VCaP (cell line): ENCODE results near the gene CDH4.

ENCODE experiments used
- H3K27ac ChIP-seq: fragments of 450-650 bp; 2 replicates; pipeline ENCODE4 v1.5.1; 2017
- TF ChIP-seq, protein P1 (sequence below): fragments of 450-650 bp; conservative IDR thresholded peaks from 2 replicates; pipeline ENCODE4 v1.5.1; 2017; ENCODE audit warnings: mild to moderate bottlenecking, moderate library complexity

The CDH4 gene

GRCh38 chr20:61735503-61735785 is 483.4 kb downstream of the CDH4 start:
- TF ChIP-seq, protein P1, sequence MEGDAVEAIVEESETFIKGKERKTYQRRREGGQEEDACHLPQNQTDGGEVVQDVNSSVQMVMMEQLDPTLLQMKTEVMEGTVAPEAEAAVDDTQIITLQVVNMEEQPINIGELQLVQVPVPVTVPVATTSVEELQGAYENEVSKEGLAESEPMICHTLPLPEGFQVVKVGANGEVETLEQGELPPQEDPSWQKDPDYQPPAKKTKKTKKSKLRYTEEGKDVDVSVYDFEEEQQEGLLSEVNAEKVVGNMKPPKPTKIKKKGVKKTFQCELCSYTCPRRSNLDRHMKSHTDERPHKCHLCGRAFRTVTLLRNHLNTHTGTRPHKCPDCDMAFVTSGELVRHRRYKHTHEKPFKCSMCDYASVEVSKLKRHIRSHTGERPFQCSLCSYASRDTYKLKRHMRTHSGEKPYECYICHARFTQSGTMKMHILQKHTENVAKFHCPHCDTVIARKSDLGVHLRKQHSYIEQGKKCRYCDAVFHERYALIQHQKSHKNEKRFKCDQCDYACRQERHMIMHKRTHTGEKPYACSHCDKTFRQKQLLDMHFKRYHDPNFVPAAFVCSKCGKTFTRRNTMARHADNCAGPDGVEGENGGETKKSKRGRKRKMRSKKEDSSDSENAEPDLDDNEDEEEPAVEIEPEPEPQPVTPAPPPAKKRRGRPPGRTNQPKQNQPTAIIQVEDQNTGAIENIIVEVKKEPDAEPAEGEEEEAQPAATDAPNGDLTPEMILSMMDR: no peak
- no peak overlapping the region for H3K27ac ChIP-seq

GRCh38 chr20:61736001-61736635 is 484.1 kb downstream of the CDH4 start:
- TF ChIP-seq, protein P1: no peak
- no peak overlapping the region for H3K27ac ChIP-seq

DNA sequence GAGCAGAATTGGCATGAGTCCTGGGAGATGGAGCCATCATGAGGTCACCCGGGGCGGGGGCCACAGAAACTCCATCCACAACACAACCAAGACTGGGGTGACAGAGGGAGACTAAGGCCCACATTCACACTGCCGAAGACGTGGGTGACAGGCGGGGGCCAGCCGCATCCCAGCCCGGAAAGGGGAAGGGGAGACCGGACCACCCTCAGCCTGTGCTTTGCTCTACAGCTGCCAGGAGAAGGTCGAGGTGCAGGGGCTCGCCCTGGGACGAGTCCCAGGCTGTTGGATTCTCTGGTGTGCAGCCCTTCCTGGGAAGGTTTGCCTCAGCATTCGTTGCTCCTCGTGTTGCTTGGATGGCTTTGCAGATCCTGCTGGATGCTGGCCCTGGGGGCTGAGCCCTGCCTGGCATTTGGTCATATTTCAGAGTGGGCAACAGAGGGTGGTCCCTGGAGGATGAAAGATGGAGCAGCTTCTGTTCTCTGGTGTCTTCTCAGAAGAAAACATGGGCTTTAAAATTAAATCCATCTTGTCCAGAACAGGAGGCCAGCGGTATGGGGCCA is 484.8 kb downstream of the CDH4 start:
- no peak overlapping the region for H3K27ac ChIP-seq
- TF ChIP-seq, protein P1: no peak

- TF ChIP-seq, protein P1: no peak
- H3K27ac ChIP-seq: no peak overlapping the region
Measured at GRCh38 chr20:61737346-61737745, 485.3 kb downstream of the CDH4 start.

- H3K27ac ChIP-seq: no peak overlapping the region
- TF ChIP-seq, protein P1: no peak
Measured at GRCh38 chr20:61737812-61738443, 485.9 kb downstream of the CDH4 start.

DNA sequence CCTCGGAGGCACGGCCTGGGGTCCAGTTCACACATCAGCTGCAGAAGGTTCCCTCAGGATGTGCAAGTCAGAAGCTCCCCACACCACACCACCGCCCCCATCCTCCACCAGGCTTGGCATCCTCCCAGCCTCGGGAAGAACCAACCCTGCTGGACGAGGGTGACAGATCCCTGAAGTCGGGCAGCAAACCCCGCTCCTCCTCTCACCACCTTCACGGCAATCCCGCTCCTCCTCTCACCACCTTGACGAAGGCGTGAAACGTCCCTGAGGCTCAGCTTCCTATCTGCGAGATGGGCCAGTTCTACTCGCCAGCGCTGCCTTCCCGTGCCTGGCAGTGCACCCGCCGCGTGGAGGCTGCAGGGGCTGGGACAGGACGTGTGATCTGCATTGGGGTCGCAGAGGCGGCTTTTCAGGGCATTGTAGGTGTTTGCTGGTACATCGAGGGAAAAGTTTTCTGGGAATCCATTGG is 486.6 kb downstream of the CDH4 start:
- TF ChIP-seq, protein P1: no peak
- no peak overlapping the region for H3K27ac ChIP-seq

DNA sequence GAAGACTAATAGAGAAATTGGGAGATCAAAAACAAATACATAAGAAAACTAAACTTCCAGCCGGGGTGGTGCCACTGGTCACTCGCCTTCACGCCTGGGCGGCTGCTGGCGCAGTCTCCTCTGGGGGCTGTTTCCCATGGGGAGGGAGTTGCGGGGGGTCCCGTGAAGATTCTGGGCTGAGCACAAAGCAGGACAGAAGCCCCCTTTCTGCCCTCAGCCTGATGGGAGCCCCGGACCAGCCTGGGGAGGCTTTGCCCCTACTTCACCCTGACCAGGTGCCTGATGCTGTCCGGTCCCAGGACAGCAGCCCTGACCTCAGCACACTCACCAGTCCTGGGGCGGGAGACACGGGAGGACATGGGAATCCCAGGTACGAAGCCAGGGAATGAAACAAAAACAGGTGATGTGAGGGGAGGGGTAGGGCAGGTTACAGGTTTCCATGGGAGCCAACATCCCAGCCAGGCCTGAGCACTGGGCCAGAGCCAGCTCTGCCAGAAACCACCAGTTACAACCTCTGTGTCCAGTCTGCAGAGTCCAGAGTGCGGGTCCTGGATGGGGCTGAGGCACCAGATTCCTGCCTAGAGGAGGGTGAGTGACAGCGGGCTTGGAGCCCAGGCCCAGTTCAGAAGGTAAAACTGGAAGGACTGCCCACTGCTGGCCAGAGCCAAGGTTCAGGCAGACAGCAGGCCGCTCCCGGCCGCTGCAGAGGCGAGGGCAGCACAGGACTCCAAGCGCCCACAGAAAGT is 487.2 kb downstream of the CDH4 start:
- H3K27ac ChIP-seq: no peak overlapping the region
- TF ChIP-seq, protein P1: no peak; the same call in 1 of the 2 replicates
